ENCODE measurements around the gene LAMP2. TPM values are rescaled to one million over a fixed set of nuclear protein-coding genes. Genes with fewer than 3 reads are reported as not detected.

The LAMP2 gene
- total and polyA plus RNA-seq, 10 of the 15 experiments (the other 5 are each of a cell fraction or from before 2014, with no cell fraction given): 21.0 to 48.1 (median 27.3) TPM

- TF ChIP-seq RBBP5 (conservative IDR thresholded peaks at IDR 0.05) (no peak), NBN (IDR thresholded peaks at IDR 0.05) (peak; percentile 59; the same call in 1 of the 2 replicates), PML (IDR thresholded peaks at IDR 0.05; ENCODE audit: low read length) (0 out of 2 replicates have a peak, but pooled peaks have one; percentile 45), RELB (IDR thresholded peaks at IDR 0.05; ENCODE audit: low read depth) (peak; percentile 55; the same call in 1 of the 2 replicates), JUNB (IDR thresholded peaks at IDR 0.05) (no peak), MXI1 (IDR thresholded peaks at IDR 0.05; ENCODE audit: low read depth, low read length) (peak; percentile 71), BCL11A (IDR thresholded peaks at IDR 0.05; ENCODE audit: low read depth, low read length) (no peak), ZNF217 (IDR thresholded peaks at IDR 0.05) (no peak), BACH1 (IDR thresholded peaks at IDR 0.05; ENCODE audit: borderline replicate concordance) (peak; percentile 93), ZNF274 (IDR thresholded peaks at IDR 0.05; ENCODE audit: insufficient read depth, insufficient read length) (no peak), CTCF (IDR thresholded peaks at IDR 0.05 in 2 of 3, conservative IDR thresholded peaks at IDR 0.05 in 1 of 3; ENCODE audit: control insufficient read depth in 2 of 3, extremely low read depth in 1 of 3, insufficient read depth in 1 of 3, low read depth in 3 of 3, low read length in 3 of 3) (peak; percentile 37 to 49 (median 38)), USF1 (IDR thresholded peaks at IDR 0.05; ENCODE audit: borderline replicate concordance, extremely low read length, insufficient read depth, low read depth, low read length) (no peak), SIN3A (IDR thresholded peaks at IDR 0.05; ENCODE audit: low read depth, low read length) (peak; percentile 22; the same call in 1 of the 2 replicates), SMARCA5 (IDR thresholded peaks at IDR 0.05) (0 out of 2 replicates have a peak, but pooled peaks have one; percentile 14), CHD2 (IDR thresholded peaks at IDR 0.05; ENCODE audit: borderline replicate concordance, low read depth, low read length) (no peak), ZBTB11 (CRISPR knock-in tag; IDR thresholded peaks at IDR 0.05) (no peak), ESRRA (IDR thresholded peaks at IDR 0.05; ENCODE audit: low read length) (no peak), ZNF207 (IDR thresholded peaks at IDR 0.05; ENCODE audit: borderline replicate concordance) (no peak), ETV6 (conservative IDR thresholded peaks at IDR 0.05 in 1 of 2, IDR thresholded peaks at IDR 0.05 in 1 of 2; ENCODE audit: borderline replicate concordance in 1 of 2, low read depth in 1 of 2) (no peak)
Measured at GRCh38 chrX:120485638-120486520, 16.8 kb upstream of the LAMP2 start (continued).

All from GM12878 (cell line).